Left ventricle myocardium inferior (tissue), 1 donor: ENCODE data around the gene NXPH1. TPM values are rescaled to one million over a fixed set of nuclear protein-coding genes. Genes with fewer than 3 reads are reported as not detected.

Experiments
- DNase-seq: peaks from one replicate; pipeline ENCODE4 v3.0.0-alpha.2; 2020
- H3K27ac ChIP-seq: fragments of 200-600 bp; replicated peaks from 2 replicates; pipeline ENCODE4 v1.8.0; 2021
- H3K27me3 ChIP-seq: fragments of 200-600 bp; 2 replicates; pipeline ENCODE4 v1.8.0; 2021; ENCODE audit warnings: low read depth
- H3K36me3 ChIP-seq: fragments of 200-600 bp; 2 replicates; pipeline ENCODE4 v1.8.0; 2021
- H3K4me1 ChIP-seq: fragments of 200-600 bp; 2 replicates; pipeline ENCODE4 v1.8.0; 2021
- H3K4me3 ChIP-seq: fragments of 200-600 bp; 2 replicates; pipeline ENCODE4 v1.8.0; 2021; ENCODE audit warnings: mild to moderate bottlenecking, moderate library complexity
- H3K9me3 ChIP-seq: fragments of 200-600 bp; replicated peaks from 2 replicates; pipeline ENCODE4 v1.8.0; 2021
- CTCF ChIP-seq: fragments of 200-600 bp; IDR thresholded peaks from 2 replicates; pipeline ENCODE4 v1.8.0; 2021; ENCODE audit warnings: antibody characterized with exemption, mild to moderate bottlenecking, borderline replicate concordance
- intact Hi-C: fragments of 100-400 bp; cut with micrococcal nuclease; formaldehyde crosslinking; loops from one replicate; pipeline ENCODE4 v1.11.0; 2022
- long read RNA-seq: library from polyadenylated mRNA; unstranded; transcript quantifications from one replicate; pipeline ENCODE4 v2.0.0, GENCODE V29; 2021
- total RNA-seq: library from RNA; stranded (reverse); fragmentation: NEBNext Ultra II Directional; extraction: Animal tissue kit (Norgen Biotek cat#: 25700); gene quantifications from one replicate; pipeline ENCODE4 v1.2.1, GENCODE V29; 2021
- donor health status: DM: no; HTN: yes; CAD: no; lungs with severe emphysema.

NXPH1 gene
- total RNA-seq: not detected
- long read RNA-seq: 0 reads

GRCh38 chr7:8433477-8434289 lies at the start of gene NXPH1:
Gene NXPH1, plus strand, starts transcription at chr7:8433609.
- DNase-seq: no peak
- H3K4me3 ChIP-seq: peak within 1 kb of the TSS; percentile 10
- no peaks in the 10 kb centered on the region for H3K9me3 ChIP-seq
- H3K4me1 ChIP-seq: peaks cover 17% of the 10 kb centered on the region
- intact Hi-C loops: no loop called here
- peaks cover 100% of the 10 kb centered on the region for H3K27me3 ChIP-seq
- TF ChIP-seq CTCF: no peak
- no peak within 1 kb of the TSS for H3K27ac ChIP-seq
- H3K36me3 ChIP-seq: no peaks in the 10 kb centered on the region

- DNase-seq: no peak
- intact Hi-C loops: no loop called here
- peaks cover 14% of the 10 kb centered on the region for H3K27me3 ChIP-seq
- H3K4me3 ChIP-seq: no peak overlapping the region
- H3K4me1 ChIP-seq: no peaks in the 10 kb centered on the region
- H3K36me3 ChIP-seq: no peaks in the 10 kb centered on the region
- H3K27ac ChIP-seq: no peak overlapping the region
- no peak for TF ChIP-seq CTCF
- no peaks in the 10 kb centered on the region for H3K9me3 ChIP-seq
Measured at GRCh38 chr7:8384901-8385300, 48.5 kb upstream of the NXPH1 start.

- Histone ChIP-seq H3K27me3 (peaks cover 32% of the 10 kb centered on the region), H3K4me3 (no peak overlapping the region), H3K36me3 (no peaks in the 10 kb centered on the region), H3K4me1 (no peaks in the 10 kb centered on the region), H3K9me3 (no peaks in the 10 kb centered on the region), H3K27ac (no peak overlapping the region)
- intact Hi-C loops: no loop called here
- no peak for TF ChIP-seq CTCF
- DNase-seq: no peak
Measured at GRCh38 chr7:8386926-8387550, 46.4 kb upstream of the NXPH1 start.

- no peak overlapping the region for H3K27ac ChIP-seq
- no peaks in the 10 kb centered on the region for H3K4me1 ChIP-seq
- H3K36me3 ChIP-seq: no peaks in the 10 kb centered on the region
- TF ChIP-seq CTCF: no peak
- H3K27me3 ChIP-seq: peaks cover 35% of the 10 kb centered on the region
- no peak for DNase-seq
- intact Hi-C loops: no loop called here
- no peak overlapping the region for H3K4me3 ChIP-seq
- no peaks in the 10 kb centered on the region for H3K9me3 ChIP-seq
Measured at GRCh38 chr7:8387551-8388256, 45.7 kb upstream of the NXPH1 start.

- H3K4me3 ChIP-seq: no peak overlapping the region
- intact Hi-C loops: no loop called here
- H3K36me3 ChIP-seq: no peaks in the 10 kb centered on the region
- H3K27ac ChIP-seq: no peak overlapping the region
- no peaks in the 10 kb centered on the region for H3K4me1 ChIP-seq
- H3K9me3 ChIP-seq: no peaks in the 10 kb centered on the region
- no peak for DNase-seq
- no peak for TF ChIP-seq CTCF
- H3K27me3 ChIP-seq: peaks cover 33% of the 10 kb centered on the region
Measured at GRCh38 chr7:8388257-8388625, 45.2 kb upstream of the NXPH1 start.
